Subcutaneous preadipocyte (primary cell): ENCODE data around the gene PSMG3. TPM values are rescaled to one million over a fixed set of nuclear protein-coding genes. Genes with fewer than 3 reads are reported as not detected.

Source experiments
- total RNA-seq: library from RNA; depleted of rRNA; stranded (reverse); fragments of >200 nt; gene quantifications from 2 replicates; pipeline ENCODE4 v1.2.3, GENCODE V29; 2012

PSMG3 gene
- 51.4 and 53.3 TPM in 2 replicates for total RNA-seq

GRCh38 chr7:1569833-1570632 is at the start of gene PSMG3:
Gene PSMG3, minus strand, starts transcription at chr7:1570032. Its CDS starts 693 bp downstream, at chr7:1569339.

GRCh38 chr7:1555813-1556543 is 13.9 kb downstream of the PSMG3 start, which contains the start of gene TMEM184A:
Gene TMEM184A, minus strand, starts transcription at chr7:1556205. Its CDS starts 721 bp downstream, at chr7:1555484.

Other genes with a start within 250 kb of the PSMG3 start
- 19.1 and 23.9 TPM in 2 replicates for gene MICALL2, start 110.6 kb downstream of the PSMG3 start, total RNA-seq
- gene INTS1, start 65.6 kb downstream of the PSMG3 start, total RNA-seq, result 65.8 and 76.6 TPM in 2 replicates
- gene MAFK, start 39.3 kb downstream of the PSMG3 start, total RNA-seq, result 6.6 and 12.1 TPM in 2 replicates
- 0.39 TPM in 1 of 2 replicates, not detected in the other for gene TMEM184A, start 13.8 kb downstream of the PSMG3 start, total RNA-seq
- 3.7 and 4.3 TPM in 2 replicates for gene ELFN1, start 100.2 kb upstream of the PSMG3 start, total RNA-seq